Subcutaneous abdominal adipose tissue (tissue), 5 donors: ENCODE results near the gene KLHL42.

Experiments used
- H3K27ac ChIP-seq: one replicate; pipeline ENCODE4 v1.7.0; 2013; ENCODE audit warnings: low read depth, mild to moderate bottlenecking, inconsistent platforms, low read length, moderate library complexity
- H3K27me3 ChIP-seq, 5 donors: one replicate each; pipeline ENCODE4 v1.7.0; 2013; ENCODE audit warnings: low read length in 5 of 5, inconsistent platforms in 1 of 5; ENCODE audit not compliant: control insufficient read depth in 5 of 5, insufficient read depth in 4 of 5
- H3K36me3 ChIP-seq, 5 donors: one replicate each; pipeline ENCODE4 v1.7.0; 2013; ENCODE audit warnings: low read length in 5 of 5; ENCODE audit not compliant: control insufficient read depth in 5 of 5, insufficient read depth in 5 of 5
- H3K4me1 ChIP-seq, 5 donors: one replicate each; pipeline ENCODE4 v1.7.0; 2013; ENCODE audit warnings: low read length in 5 of 5, mild to moderate bottlenecking in 3 of 5, moderate library complexity in 1 of 5; ENCODE audit not compliant: control insufficient read depth in 5 of 5, insufficient read depth in 5 of 5
- H3K4me3 ChIP-seq, 5 donors: one replicate each; pipeline ENCODE4 v1.7.0; 2013; ENCODE audit warnings: low read length in 5 of 5, low read depth in 1 of 5
- H3K9ac ChIP-seq, 5 donors: one replicate each; pipeline ENCODE4 v1.7.0; 2013; ENCODE audit warnings: low read length in 5 of 5, mild to moderate bottlenecking in 4 of 5, moderate library complexity in 3 of 5
- H3K9me3 ChIP-seq, 5 donors: one replicate each; pipeline ENCODE4 v1.7.0; 2013; ENCODE audit warnings: low read length in 5 of 5; ENCODE audit not compliant: control insufficient read depth in 5 of 5
- donor health status: healthy.
- donor health status: healthy.
- donor health status: healthy.
- donor health status: healthy.
- donor health status: healthy.

KLHL42 gene

DNA sequence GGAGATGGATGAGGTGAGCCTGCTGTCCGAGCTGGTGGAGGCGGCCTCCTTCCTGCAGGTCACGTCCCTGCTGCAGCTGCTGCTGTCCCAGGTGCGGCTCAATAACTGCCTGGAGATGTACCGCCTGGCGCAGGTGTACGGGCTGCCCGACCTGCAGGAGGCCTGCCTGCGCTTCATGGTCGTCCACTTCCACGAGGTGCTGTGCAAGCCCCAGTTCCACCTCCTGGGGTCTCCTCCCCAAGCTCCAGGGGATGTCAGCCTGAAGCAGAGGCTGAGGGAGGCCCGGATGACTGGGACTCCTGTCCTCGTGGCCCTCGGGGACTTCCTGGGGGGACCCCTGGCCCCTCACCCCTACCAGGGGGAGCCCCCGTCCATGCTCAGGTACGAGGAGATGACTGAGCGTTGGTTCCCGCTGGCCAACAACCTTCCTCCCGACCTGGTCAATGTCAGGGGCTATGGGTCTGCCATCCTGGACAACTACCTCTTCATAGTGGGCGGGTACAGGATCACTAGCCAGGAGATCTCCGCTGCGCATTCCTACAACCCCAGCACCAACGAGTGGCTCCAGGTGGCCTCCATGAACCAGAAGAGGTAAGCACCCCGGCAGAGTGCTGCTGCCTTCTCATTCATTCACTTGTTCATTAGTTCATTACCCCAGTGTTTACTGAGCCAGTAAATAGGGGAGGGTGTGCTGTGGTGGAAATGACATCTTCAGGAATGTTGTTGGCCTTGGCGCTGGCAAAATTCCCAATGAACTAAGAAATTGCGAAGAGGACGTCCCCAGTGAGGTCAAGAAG is 777 bp downstream of the KLHL42 start:
- peaks cover 5 to 25% (median 20%) of the 10 kb centered on the region in 5 donors for H3K4me1 ChIP-seq
- peak overlapping the region; percentile 53 to 88 (median 74) for H3K9ac ChIP-seq
- no peaks in the 10 kb centered on the region for H3K27me3 ChIP-seq
- peak overlapping the region; percentile 77 to 89 (median 84) for H3K4me3 ChIP-seq
- no peaks in the 10 kb centered on the region for H3K36me3 ChIP-seq
- H3K27ac ChIP-seq: no peak overlapping the region
- no peaks in the 10 kb centered on the region for H3K9me3 ChIP-seq

DNA sequence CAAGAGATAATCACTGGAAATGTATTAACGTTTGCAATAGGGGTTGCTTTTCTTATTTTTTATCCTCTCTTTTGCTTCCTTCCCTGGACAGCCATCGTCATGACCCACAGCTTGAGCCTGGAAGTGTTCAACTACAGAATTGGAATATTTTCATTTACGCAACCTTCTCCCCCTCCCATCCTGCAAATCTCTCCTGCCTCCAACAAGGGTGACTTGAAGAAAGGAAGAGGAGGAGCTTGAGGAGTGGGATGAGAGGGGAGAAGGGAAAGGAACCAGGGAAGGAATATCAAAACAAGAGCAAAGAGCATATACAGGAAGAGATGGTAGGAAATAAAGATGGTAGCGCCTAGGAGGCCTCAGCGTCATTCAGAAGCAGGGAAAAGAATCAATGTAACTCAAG is 1.6 kb downstream of the KLHL42 start:
- no peak overlapping the region for H3K9ac ChIP-seq
- no peaks in the 10 kb centered on the region for H3K27me3 ChIP-seq
- H3K4me3 ChIP-seq: peak overlapping the region in 2 of 5 donors; percentile 82 to 84
- no peaks in the 10 kb centered on the region for H3K36me3 ChIP-seq
- peaks cover 5 to 25% (median 20%) of the 10 kb centered on the region in 5 donors for H3K4me1 ChIP-seq
- no peaks in the 10 kb centered on the region for H3K9me3 ChIP-seq
- H3K27ac ChIP-seq: no peak overlapping the region

DNA sequence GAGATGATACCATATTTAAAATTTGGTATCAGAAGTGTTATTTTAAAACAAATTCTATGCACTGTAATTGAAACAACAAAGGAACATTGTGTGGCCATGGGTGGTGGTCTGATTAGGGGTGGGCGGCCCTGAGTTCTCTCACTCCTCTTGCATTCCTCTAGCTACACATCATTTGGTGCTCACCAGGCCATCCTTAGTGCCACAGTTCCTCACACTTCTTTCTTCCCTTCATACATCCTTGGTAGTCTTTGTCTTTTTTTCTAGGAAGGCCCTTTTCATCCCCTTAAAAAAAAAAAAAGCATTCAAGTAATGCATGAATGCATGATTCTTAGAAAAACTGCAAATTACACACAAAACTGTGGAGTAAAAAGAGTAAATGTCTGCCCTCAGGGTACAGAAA is 2.4 kb downstream of the KLHL42 start:
- no peak overlapping the region for H3K9ac ChIP-seq
- no peaks in the 10 kb centered on the region for H3K9me3 ChIP-seq
- no peak overlapping the region for H3K27ac ChIP-seq
- peaks cover 5 to 25% (median 20%) of the 10 kb centered on the region in 5 donors for H3K4me1 ChIP-seq
- H3K4me3 ChIP-seq: no peak overlapping the region
- no peaks in the 10 kb centered on the region for H3K36me3 ChIP-seq
- no peaks in the 10 kb centered on the region for H3K27me3 ChIP-seq

DNA sequence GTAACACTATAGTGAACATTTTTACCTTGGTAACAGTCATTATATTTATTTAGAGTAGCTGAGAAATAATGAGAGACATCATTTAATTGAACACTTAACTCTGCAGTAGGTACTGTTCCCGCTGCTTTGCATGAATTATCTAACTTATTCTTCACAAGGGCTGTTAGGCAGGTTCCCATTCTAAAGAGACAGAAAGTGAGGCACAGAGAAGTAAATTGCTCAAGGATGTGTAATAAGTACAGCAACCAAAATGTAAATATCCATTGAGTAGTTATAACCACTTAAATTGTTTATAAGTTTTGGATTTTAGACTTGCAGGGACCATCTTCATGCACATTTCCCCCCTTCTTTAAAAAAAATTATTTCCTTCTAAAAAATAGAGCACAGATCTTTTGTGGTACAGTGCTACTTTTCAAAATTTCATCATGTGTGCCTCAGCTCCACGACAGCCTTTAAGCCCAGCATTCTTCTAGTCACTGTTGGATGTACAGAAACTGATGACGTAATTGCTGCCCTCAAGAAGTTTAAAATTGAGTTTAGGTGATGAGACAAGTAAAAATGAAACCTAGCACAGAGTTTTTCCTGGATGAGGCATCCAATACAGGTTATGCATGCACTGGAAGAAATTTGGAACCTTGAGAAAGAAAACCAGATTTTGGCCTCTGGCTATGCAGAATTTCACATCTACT is 6.0 kb downstream of the KLHL42 start:
- no peak overlapping the region for H3K9ac ChIP-seq
- no peaks in the 10 kb centered on the region for H3K9me3 ChIP-seq
- H3K4me1 ChIP-seq: peaks cover 0 to 12% (median 5%) of the 10 kb centered on the region in 5 donors
- H3K27me3 ChIP-seq: no peaks in the 10 kb centered on the region
- H3K36me3 ChIP-seq: peaks cover 0 to 6% (median under 1%) of the 10 kb centered on the region in 5 donors
- H3K4me3 ChIP-seq: no peak overlapping the region
- H3K27ac ChIP-seq: no peak overlapping the region

DNA sequence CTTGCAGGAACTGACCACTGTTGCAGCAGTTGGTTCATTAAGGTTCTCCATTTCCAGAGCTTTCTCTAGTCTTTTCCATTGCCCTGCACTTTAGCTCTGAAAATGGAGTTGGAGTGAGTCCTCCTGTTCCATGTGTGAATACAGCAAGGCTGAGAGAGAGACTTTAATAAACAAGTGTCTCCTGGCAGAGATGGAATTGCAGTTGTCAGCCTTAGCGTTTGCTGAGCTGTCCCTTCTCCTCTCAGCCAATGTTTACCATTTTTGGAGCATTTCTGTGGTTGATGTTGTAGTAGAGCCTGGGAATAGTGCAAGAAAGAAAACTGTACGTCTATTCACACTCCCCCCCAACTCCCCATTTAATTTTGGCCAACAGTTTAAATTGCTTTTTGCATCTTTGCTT is 7.5 kb downstream of the KLHL42 start:
- no peak overlapping the region for H3K4me3 ChIP-seq
- H3K4me1 ChIP-seq: peaks cover 0 to under 1% (median 0%) of the 10 kb centered on the region in 5 donors
- peaks cover 3 to 19% (median 9%) of the 10 kb centered on the region in 5 donors for H3K36me3 ChIP-seq
- no peaks in the 10 kb centered on the region for H3K9me3 ChIP-seq
- H3K27ac ChIP-seq: no peak overlapping the region
- no peak overlapping the region for H3K9ac ChIP-seq
- no peaks in the 10 kb centered on the region for H3K27me3 ChIP-seq

DNA sequence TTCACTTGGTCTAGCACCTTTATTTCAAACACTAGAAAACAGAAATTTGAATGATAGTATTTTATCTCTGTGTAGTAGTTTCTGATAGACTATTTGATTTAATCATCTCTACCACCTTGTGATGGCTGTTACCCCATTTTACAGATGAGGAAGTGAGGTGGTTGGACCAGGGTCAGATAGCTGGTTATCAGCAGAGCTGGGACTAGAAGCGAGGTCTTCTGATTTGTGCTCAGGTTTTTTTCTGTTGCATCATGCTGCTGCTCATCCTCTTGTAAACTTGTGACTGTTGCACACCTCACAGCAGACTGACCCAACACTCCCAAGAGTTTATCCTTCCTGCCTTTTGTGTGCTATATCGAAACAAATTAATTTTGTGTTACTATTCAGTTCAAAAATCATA is 10.1 kb downstream of the KLHL42 start:
- Histone ChIP-seq H3K9ac (no peak overlapping the region), H3K27me3 (no peaks in the 10 kb centered on the region), H3K27ac (no peak overlapping the region), H3K4me3 (no peak overlapping the region), H3K9me3 (no peaks in the 10 kb centered on the region), H3K4me1 (no peaks in the 10 kb centered on the region), H3K36me3 (peaks cover 7 to 42% (median 30%) of the 10 kb centered on the region in 5 donors)

DNA sequence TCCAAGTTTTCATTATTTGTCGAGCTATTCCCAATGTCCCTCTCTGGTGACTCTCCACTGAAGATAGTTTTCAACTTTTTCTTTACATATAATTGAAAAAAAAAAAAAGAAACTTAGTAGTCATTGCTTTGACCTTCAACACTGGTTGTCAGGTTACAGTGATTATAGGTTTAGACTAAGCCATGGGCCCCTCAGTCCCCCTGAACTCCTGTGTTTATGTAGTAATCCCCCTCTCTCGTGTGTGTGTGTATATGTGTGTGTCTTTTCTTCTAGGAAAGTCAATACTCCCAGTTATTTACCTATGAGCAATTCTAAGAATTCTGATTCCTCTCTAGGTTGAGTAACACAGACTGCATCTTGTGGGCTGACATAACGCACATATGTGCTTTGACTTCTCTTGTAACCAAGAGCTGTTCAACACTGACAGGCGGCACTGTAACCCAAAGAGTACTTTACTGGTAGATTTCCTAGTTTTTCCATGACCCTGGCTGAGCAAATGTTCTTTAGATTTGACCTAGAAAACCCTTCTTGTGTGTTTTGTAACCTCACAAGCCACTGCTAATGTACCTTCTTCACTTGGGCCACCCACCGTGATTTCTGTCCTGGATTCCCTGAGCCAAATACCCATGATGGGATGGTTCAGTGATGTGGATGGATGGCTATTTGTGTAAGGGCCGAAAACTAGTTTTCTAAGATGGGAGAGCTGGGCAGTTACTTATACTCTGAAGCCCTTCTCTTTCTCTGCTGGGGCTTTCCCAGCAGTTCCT is 15.0 kb downstream of the KLHL42 start:
- Histone ChIP-seq H3K9me3 (no peaks in the 10 kb centered on the region), H3K4me1 (no peaks in the 10 kb centered on the region), H3K27me3 (no peaks in the 10 kb centered on the region), H3K4me3 (no peak overlapping the region), H3K27ac (no peak overlapping the region), H3K9ac (no peak overlapping the region), H3K36me3 (peaks cover 21 to 77% (median 50%) of the 10 kb centered on the region in 5 donors)

DNA sequence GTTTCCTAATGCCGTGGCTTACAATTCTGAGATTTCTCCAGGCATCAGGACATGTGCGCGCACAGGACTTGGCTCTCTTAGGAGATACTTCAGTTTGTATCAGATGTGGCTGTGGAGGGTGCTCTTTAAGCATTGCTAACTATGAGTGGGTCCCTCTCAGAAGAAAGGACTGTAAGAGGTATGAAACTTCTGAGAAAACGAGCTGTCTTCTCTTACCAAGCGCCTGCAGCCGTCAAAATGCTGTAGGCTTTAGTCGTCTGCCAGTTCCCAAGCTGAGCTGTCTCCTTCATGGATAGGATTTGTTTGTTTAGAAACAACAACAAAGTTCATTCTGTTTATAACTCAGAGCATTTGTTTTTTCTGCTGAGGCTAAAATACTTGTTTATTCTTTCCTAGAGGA is 16.1 kb downstream of the KLHL42 start:
- no peak overlapping the region for H3K4me3 ChIP-seq
- H3K4me1 ChIP-seq: no peaks in the 10 kb centered on the region
- no peak overlapping the region for H3K27ac ChIP-seq
- H3K27me3 ChIP-seq: no peaks in the 10 kb centered on the region
- peaks cover 21 to 81% (median 50%) of the 10 kb centered on the region in 5 donors for H3K36me3 ChIP-seq
- H3K9ac ChIP-seq: no peak overlapping the region
- no peaks in the 10 kb centered on the region for H3K9me3 ChIP-seq

DNA sequence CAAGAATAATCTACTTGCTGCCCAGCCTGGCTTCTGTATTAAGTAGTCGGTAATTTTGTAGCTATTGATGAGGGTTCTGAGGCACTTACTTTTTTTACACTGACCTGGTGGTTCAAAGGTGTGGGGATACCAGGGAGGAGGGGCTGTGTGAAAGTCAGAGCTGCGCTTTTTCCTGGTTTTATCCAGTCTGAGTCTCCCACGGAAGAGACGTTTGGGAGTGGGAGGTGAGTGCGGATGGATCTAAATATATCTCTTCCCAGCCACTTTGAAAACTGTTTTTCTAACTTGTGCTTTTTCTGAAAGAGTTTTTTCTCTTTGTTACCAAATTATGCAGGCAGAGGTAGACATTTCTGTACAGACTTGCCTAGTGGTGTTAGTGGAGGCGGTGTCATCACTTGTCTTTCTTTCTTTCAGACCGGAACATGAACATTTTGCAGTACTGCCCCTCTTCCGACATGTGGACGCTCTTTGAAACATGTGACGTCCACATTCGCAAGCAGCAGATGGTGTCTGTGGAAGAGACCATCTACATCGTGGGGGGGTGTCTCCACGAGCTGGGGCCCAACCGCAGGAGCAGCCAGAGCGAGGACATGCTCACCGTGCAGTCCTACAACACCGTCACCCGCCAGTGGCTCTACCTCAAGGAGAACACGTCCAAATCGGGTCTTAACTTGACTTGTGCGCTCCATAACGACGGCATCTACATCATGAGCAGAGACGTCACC is 17.4 kb downstream of the KLHL42 start:
- peaks cover 21 to 74% (median 41%) of the 10 kb centered on the region in 5 donors for H3K36me3 ChIP-seq
- no peak overlapping the region for H3K9ac ChIP-seq
- no peaks in the 10 kb centered on the region for H3K4me1 ChIP-seq
- H3K9me3 ChIP-seq: no peaks in the 10 kb centered on the region
- H3K27ac ChIP-seq: no peak overlapping the region
- no peak overlapping the region for H3K4me3 ChIP-seq
- no peaks in the 10 kb centered on the region for H3K27me3 ChIP-seq
